Adrenal gland (tissue), 12 donors: ENCODE results near the gene PRDM16. TPM values are rescaled to one million over a fixed set of nuclear protein-coding genes. Genes with fewer than 3 reads are reported as not detected.

Source experiments
- DNase-seq, 7 donors: peaks; one replicate each; pipeline ENCODE4 v3.0.0-alpha.2; 2019 to 2020
- H3K27ac ChIP-seq, 5 donors: fragments of 200-600 bp; sonication (generic) in 4 of 5; 1 replicate in 3 of 5; 2 replicates in 2 of 5; pipeline versions ENCODE4 v1.5.1 to v1.8.0; 2016 to 2020; ENCODE audit warnings: mild to moderate bottlenecking in 1 of 5
- H3K27me3 ChIP-seq: fragments of 200-600 bp; 2 replicates; pipeline ENCODE4 v1.8.0; 2021
- H3K36me3 ChIP-seq, 2 donors: fragments of 200-600 bp; replicated peaks in 1 of 2; 1 replicate in 1 of 2; 2 replicates in 1 of 2; pipeline versions ENCODE4 v1.5.1 to v1.8.0; 2018 to 2022
- H3K4me1 ChIP-seq, 2 donors: fragments of 200-600 bp; replicated peaks in 1 of 2; 1 replicate in 1 of 2; 2 replicates in 1 of 2; pipeline versions ENCODE4 v1.5.1 to v1.8.0; 2018 to 2021
- H3K4me3 ChIP-seq, 4 donors: fragments of 200-600 bp; sonication (generic) in 3 of 4; one replicate each; pipeline ENCODE4 v1.5.1; 2016 to 2018
- H3K9me3 ChIP-seq, 3 donors: fragments of 200-600 bp; sonication (generic) in 1 of 3; replicated peaks in 1 of 3; 1 replicate in 2 of 3; 2 replicates in 1 of 3; pipeline versions ENCODE4 v1.5.1 to v1.8.0; 2016 to 2021
- CTCF ChIP-seq, 6 experiments: fragments of 450-650 bp in 4 of 6; fragments of 200-600 bp in 2 of 6; sonication (generic) in 1 of 6; IDR thresholded peaks; 1 replicate in 5 of 6; 2 replicates in 1 of 6; pipeline versions ENCODE4 v1.5.1 to v1.8.0; 2016 to 2021; ENCODE audit warnings: antibody characterized with exemption in 6 of 6, mild to moderate bottlenecking in 2 of 6, moderate library complexity in 1 of 6
- POLR2A ChIP-seq, 2 donors: fragments of 450-650 bp; IDR thresholded peaks; one replicate each; pipeline ENCODE4 v1.6.1; 2017; ENCODE audit warnings: antibody characterized with exemption in 2 of 2, mild to moderate bottlenecking in 2 of 2, moderate library complexity in 1 of 2
- WGBS, 4 donors: extraction: QIAGEN DNeasy Blood & Tissue Kit in 2 of 4; methylation state at CpG; one replicate each; pipeline versions ENCODE4 v1.1.5 to v1.1.7; 2013 to 2017; 5-methylcytosine and 5-hydroxymethylcytosine counted together
- intact Hi-C, 2 donors: fragments of 100-400 bp; cut with DNase I; formaldehyde crosslinking; loops; one replicate each; pipeline versions ENCODE4 v1.14.1 to v1.15.0; 2022 to 2023
- polyA plus RNA-seq, 3 donors: library from polyadenylated mRNA; stranded (reverse); fragments of 200-250 nt in 2 of 3; fragments of 350-450 nt in 1 of 3; fragmentation: Illumina TruSeq in 1 of 3; extraction: RNeasy Lipid Tissue Mini Kit (QIAGEN cat#74804) in 1 of 3; gene quantifications; one replicate each; pipeline ENCODE4 v1.2.3, GENCODE V29; 2013 to 2014
- total RNA-seq, 9 donors: library from RNA; depleted of rRNA in 4 of 9; stranded (reverse); fragments of >200 nt in 4 of 9; fragments of 120-200 nt in 1 of 9; fragmentation: NEBNext Ultra II Directional in 1 of 9; extraction: Animal tissue kit (Norgen Biotek cat#: 25700) in 1 of 9; gene quantifications; one replicate each; pipeline versions ENCODE4 v1.1.0 to v1.2.4, GENCODE V29; 2013 to 2023
- donor health status: healthy with polysubstance abuse.
- donor health status: Bipolar disorder and iron deficiency.
- donor health status: DM: yes; HTN: yes; CAD: no.
- donor health status: DM: no; HTN: no; CAD: no.
- donor health status: DM: no; HTN: no; CAD: no.
- donor health status: DM: yes; HTN: yes; CAD: no.

PRDM16 gene
- total and polyA plus RNA-seq, 12 donors, result 0.04 to 2.8 (median 0.61) TPM; not detected in 1

GRCh38 chr1:3076363-3076740, 7.3 kb downstream of the PRDM16 start:
- H3K4me1 ChIP-seq, result no peaks in the 10 kb centered on the region
- H3K27me3 ChIP-seq, result peaks cover 38% of the 10 kb centered on the region
- no peak overlapping the region for H3K27ac ChIP-seq
- intact Hi-C loops, result no loop called here
- DNase-seq, result no peak
- H3K9me3 ChIP-seq, result no peaks in the 10 kb centered on the region
- no peak overlapping the region for H3K4me3 ChIP-seq
- 76 to 86% (median 78%) methylated on average over 10 to 11 of the region's 11 CpGs for WGBS, 4 donors
- H3K36me3 ChIP-seq, result no peaks in the 10 kb centered on the region
- TF ChIP-seq CTCF (IDR thresholded peaks at IDR 0.05) (no peak), POLR2A (IDR thresholded peaks at IDR 0.05) (no peak)

- H3K27me3 ChIP-seq, result peaks cover 31% of the 10 kb centered on the region
- DNase-seq, result no peak
- H3K27ac ChIP-seq, result no peak overlapping the region
- intact Hi-C loops, result no loop called here
- WGBS, 4 donors, result 79 to 85% (median 82%) methylated on average over 6 to 9 of the region's 9 CpGs
- no peaks in the 10 kb centered on the region for H3K36me3 ChIP-seq
- H3K4me1 ChIP-seq, result no peaks in the 10 kb centered on the region
- TF ChIP-seq POLR2A (IDR thresholded peaks at IDR 0.05) (no peak), CTCF (IDR thresholded peaks at IDR 0.05) (no peak)
- H3K9me3 ChIP-seq, result no peaks in the 10 kb centered on the region
- no peak overlapping the region for H3K4me3 ChIP-seq
Measured at GRCh38 chr1:3077081-3077480, 8.1 kb downstream of the PRDM16 start.

- no peak overlapping the region for H3K27ac ChIP-seq
- DNase-seq, result no peak
Measured at GRCh38 chr1:3077561-3077960, 8.6 kb downstream of the PRDM16 start.

GRCh38 chr1:3078430-3078861, 9.4 kb downstream of the PRDM16 start:
- Histone ChIP-seq H3K36me3 (no peaks in the 10 kb centered on the region), H3K27ac (no peak overlapping the region), H3K4me3 (no peak overlapping the region), H3K9me3 (no peaks in the 10 kb centered on the region), H3K27me3 (peaks cover 17% of the 10 kb centered on the region), H3K4me1 (no peaks in the 10 kb centered on the region)
- DNase-seq, result no peak
- TF ChIP-seq POLR2A (IDR thresholded peaks at IDR 0.05), result no peak
- intact Hi-C loops, result no loop called here
- 67 to 74% (median 72%) methylated on average over 14 to 15 of the region's 15 CpGs for WGBS, 4 donors

More at GRCh38 chr1:3077561-3077960, 8.6 kb downstream of the PRDM16 start:
- Histone ChIP-seq H3K4me1 (no peaks in the 10 kb centered on the region), H3K27me3 (peaks cover 26% of the 10 kb centered on the region), H3K36me3 (no peaks in the 10 kb centered on the region), H3K4me3 (no peak overlapping the region), H3K9me3 (no peaks in the 10 kb centered on the region)
- no peak for TF ChIP-seq CTCF (IDR thresholded peaks at IDR 0.05)
- TF ChIP-seq POLR2A (IDR thresholded peaks at IDR 0.05), result no peak
- intact Hi-C loops, result no loop called here
- WGBS, 4 donors, result 85 to 90% methylated on average over 4 of the region's 4 CpGs; no CpG with 5 or more reads in 2 of the 4 donors

GRCh38 chr1:3078871-3079270, 9.9 kb downstream of the PRDM16 start:
- Histone ChIP-seq H3K27ac (no peak overlapping the region), H3K27me3 (peaks cover 13% of the 10 kb centered on the region), H3K4me3 (no peak overlapping the region), H3K36me3 (no peaks in the 10 kb centered on the region), H3K4me1 (no peaks in the 10 kb centered on the region), H3K9me3 (no peaks in the 10 kb centered on the region)
- intact Hi-C loops, result no loop called here
- WGBS, 4 donors, result 72 to 84% (median 78%) methylated on average over 19 to 24 of the region's 24 CpGs
- DNase-seq, result no peak
- TF ChIP-seq CTCF (IDR thresholded peaks at IDR 0.05) (no peak), POLR2A (IDR thresholded peaks at IDR 0.05) (no peak)
